AG04449 (cell line): ENCODE measurements around the gene RIMKLA.

ENCODE experiments used
- CTCF ChIA-PET: fragments of 350-600 bp; formaldehyde crosslinking; extraction: SDS; loops from one replicate; lab custom pipeline; 2021; ENCODE audit warnings: antibody characterized with exemption; lab: Yijun Ruan, JAX
- POLR2A ChIA-PET: fragments of 400-600, 350-600 bp; formaldehyde crosslinking; extraction: SDS; loops from one replicate; lab custom pipeline; 2020; ENCODE audit warnings: antibody characterized with exemption, inconsistent platforms; lab: Yijun Ruan, JAX
- DNase-seq: peaks from one replicate; pipeline ENCODE4 v3.0.0-alpha.2; 2010; ENCODE audit warnings: low read depth, low spot score
- H3K4me3 ChIP-seq: 2 replicates; pipeline ENCODE4 v1.5.1; 2011; ENCODE audit warnings: low read depth, mild to moderate bottlenecking, control low read depth, low read length
- TF ChIP-seq, protein P1 (sequence below): IDR thresholded peaks from one replicate; pipeline ENCODE4 v1.5.1; 2011; ENCODE audit warnings: mild to moderate bottlenecking, moderate library complexity, low read length, control low read depth, inconsistent platforms; ENCODE audit not compliant: insufficient read depth; ENCODE audit errors: missing control alignments

The RIMKLA gene

DNA sequence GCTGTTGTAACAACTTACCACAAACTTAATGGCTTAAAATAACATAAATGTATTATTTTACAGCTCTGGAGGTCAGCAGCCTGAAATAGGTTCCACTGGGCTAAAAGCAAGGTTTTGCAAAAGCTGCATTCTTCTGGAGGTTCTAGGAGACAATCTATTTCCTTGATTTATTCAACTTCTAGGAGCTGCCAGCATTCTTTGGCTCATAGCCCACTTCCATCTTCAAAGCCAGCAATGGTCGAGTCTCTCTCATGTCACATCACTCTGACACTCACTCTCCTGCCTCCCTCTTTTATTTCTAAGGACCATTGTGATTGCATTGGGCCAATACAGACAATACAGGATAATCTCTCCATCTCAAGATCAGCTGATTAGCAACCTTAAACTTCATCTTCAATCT, 30.5 kb upstream of the RIMKLA start:
- H3K4me3 ChIP-seq: no peak overlapping the region
- ChIA-PET CTCF (interaction anchor here (1.0 kb wide), 1 partner anchor 11 kb away, joined by 4 read pairs; no protein-coding TSS in a partner anchor), POLR2A (no interaction called here)
- DNase-seq: no peak
- TF ChIP-seq, protein P1, sequence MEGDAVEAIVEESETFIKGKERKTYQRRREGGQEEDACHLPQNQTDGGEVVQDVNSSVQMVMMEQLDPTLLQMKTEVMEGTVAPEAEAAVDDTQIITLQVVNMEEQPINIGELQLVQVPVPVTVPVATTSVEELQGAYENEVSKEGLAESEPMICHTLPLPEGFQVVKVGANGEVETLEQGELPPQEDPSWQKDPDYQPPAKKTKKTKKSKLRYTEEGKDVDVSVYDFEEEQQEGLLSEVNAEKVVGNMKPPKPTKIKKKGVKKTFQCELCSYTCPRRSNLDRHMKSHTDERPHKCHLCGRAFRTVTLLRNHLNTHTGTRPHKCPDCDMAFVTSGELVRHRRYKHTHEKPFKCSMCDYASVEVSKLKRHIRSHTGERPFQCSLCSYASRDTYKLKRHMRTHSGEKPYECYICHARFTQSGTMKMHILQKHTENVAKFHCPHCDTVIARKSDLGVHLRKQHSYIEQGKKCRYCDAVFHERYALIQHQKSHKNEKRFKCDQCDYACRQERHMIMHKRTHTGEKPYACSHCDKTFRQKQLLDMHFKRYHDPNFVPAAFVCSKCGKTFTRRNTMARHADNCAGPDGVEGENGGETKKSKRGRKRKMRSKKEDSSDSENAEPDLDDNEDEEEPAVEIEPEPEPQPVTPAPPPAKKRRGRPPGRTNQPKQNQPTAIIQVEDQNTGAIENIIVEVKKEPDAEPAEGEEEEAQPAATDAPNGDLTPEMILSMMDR: no peak

GRCh38 chr1:42358791-42359190, 21.8 kb upstream of the RIMKLA start:
- no peak overlapping the region for H3K4me3 ChIP-seq
- POLR2A ChIA-PET: no interaction called here
- no peak for DNase-seq
- TF ChIP-seq, protein P1: no peak
- CTCF ChIA-PET: no interaction called here

DNA sequence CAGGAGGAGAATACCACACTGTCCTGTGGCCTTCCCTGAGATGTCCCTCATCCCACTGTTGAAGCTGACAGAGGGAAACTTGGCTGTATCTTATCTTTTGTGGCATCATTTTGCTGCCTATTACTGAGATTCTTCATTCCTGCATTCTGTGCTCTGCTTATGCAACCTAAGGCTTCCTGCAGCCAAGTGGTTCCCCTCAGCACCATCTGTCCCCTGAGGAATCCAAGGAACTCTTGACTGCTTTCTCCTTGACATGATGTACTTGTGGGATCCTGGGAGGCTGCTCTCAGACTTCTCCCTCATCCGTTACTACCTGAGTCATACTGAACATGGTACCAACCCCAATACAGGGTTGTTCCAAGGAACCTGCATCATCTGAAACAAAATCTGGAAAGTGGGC, 21.1 kb upstream of the RIMKLA start:
- no peak overlapping the region for H3K4me3 ChIP-seq
- POLR2A ChIA-PET: no interaction called here
- CTCF ChIA-PET: no interaction called here
- TF ChIP-seq, protein P1: no peak
- DNase-seq: no peak

GRCh38 chr1:42364089-42364488, 16.5 kb upstream of the RIMKLA start:
- TF ChIP-seq, protein P1: no peak
- CTCF ChIA-PET: no interaction called here
- no peak overlapping the region for H3K4me3 ChIP-seq
- POLR2A ChIA-PET: no interaction called here
- DNase-seq: no peak

- DNase-seq: no peak
- TF ChIP-seq, protein P1: no peak
- no peak overlapping the region for H3K4me3 ChIP-seq
- CTCF ChIA-PET: no interaction called here
- POLR2A ChIA-PET: no interaction called here
These were observed 16.1 kb upstream of the RIMKLA start for GRCh38 chr1:42364542-42364941.

- ChIA-PET POLR2A (no interaction called here), CTCF (interaction anchor here (0.6 kb wide), 1 partner anchor 21 kb away, joined by 3 read pairs; no protein-coding TSS in a partner anchor)
- DNase-seq: no peak
- TF ChIP-seq, protein P1: no peak
- no peak overlapping the region for H3K4me3 ChIP-seq
These were observed 15.5 kb upstream of the RIMKLA start for GRCh38 chr1:42365118-42365517.
